HepG2 (cell line): ENCODE results near the gene CHMP4B. TPM values are rescaled to one million over a fixed set of nuclear protein-coding genes. Genes with fewer than 3 reads are reported as not detected.

ENCODE experiments used
- ATAC-seq: fragments of 200-7000 bp; cut with Tn5 transposase; 3 replicates; pipeline ENCODE4 v1.9.1; 2020; ENCODE audit warnings: mild to moderate bottlenecking, moderate library complexity
- BruUV-seq: library from RNA; stranded (reverse); fragments of 400-500 nt; replicated peaks from 2 replicates; lab custom pipeline; 2021; lab: Mats Ljungman, UMichigan
- CTCF ChIA-PET: fragments of 300-600 bp; formaldehyde crosslinking; extraction: SDS; loops from one replicate; lab custom pipeline; 2021; ENCODE audit warnings: low total read pairs, inconsistent platforms, low intra/inter-chr PET ratio; lab: Yijun Ruan, JAX
- POLR2A ChIA-PET: fragments of 350-600 bp; sonication (Branson Sonifier 250); formaldehyde crosslinking; loops from one replicate; lab custom pipeline; 2020; ENCODE audit warnings: antibody characterized with exemption, inconsistent platforms; lab: Yijun Ruan, JAX
- DNase-seq: peaks from one replicate; pipeline ENCODE4 v3.0.0-alpha.2; 2015; ENCODE audit warnings: low spot score
- FAIRE-seq: peaks from 3 replicates; lab custom pipeline; 2011; peaks lifted over from hg19 to GRCh38; lab: Jason Lieb, UNC
- H2AFZ ChIP-seq: one replicate; pipeline ENCODE4 v1.6.1; 2011; ENCODE audit warnings: low read length, inconsistent platforms
- H3K27ac ChIP-seq: fragments of 300-600 bp; 3 replicates; pipeline ENCODE4 v1.8.0; 2011; ENCODE audit warnings: mixed run types, mild to moderate bottlenecking, mixed read lengths, low read length, inconsistent platforms; ENCODE audit not compliant: insufficient read depth; ENCODE audit errors: extremely low read length
- H3K27me3 ChIP-seq, 2 experiments: fragments of 200-600 bp in 1 of 2; 2 replicates in 1 of 2; 3 replicates in 1 of 2; pipeline versions ENCODE4 v1.6.0 to v1.8.0; 2011; ENCODE audit warnings: low read length in 2 of 2, mild to moderate bottlenecking in 2 of 2, moderate library complexity in 2 of 2, inconsistent platforms in 1 of 2; ENCODE audit not compliant: insufficient read depth in 2 of 2, control insufficient read depth in 1 of 2
- H3K36me3 ChIP-seq, 2 experiments: fragments of 200-600 bp in 1 of 2; replicated peaks in 1 of 2; 2 replicates in 1 of 2; 3 replicates in 1 of 2; pipeline versions ENCODE4 v1.5.1 to v1.8.0; 2011; ENCODE audit warnings: low read length in 2 of 2, inconsistent platforms in 1 of 2; ENCODE audit not compliant: insufficient read depth in 2 of 2, control insufficient read depth in 1 of 2
- H3K4me1 ChIP-seq: 2 replicates; pipeline ENCODE4 v1.5.1; 2012; ENCODE audit warnings: low read length, inconsistent platforms; ENCODE audit not compliant: insufficient read depth
- H3K4me2 ChIP-seq: 2 replicates; pipeline ENCODE4 v1.6.0; 2011; ENCODE audit warnings: low read depth, low read length, inconsistent platforms
- H3K4me3 ChIP-seq, 3 experiments: fragments of 200-600 bp in 1 of 3; sonication (generic), shearing (Covaris generic) in 1 of 3; replicated peaks in 1 of 3; 2 replicates each; pipeline ENCODE4 v1.5.1; 2011 to 2016; ENCODE audit warnings: low read length in 3 of 3, inconsistent platforms in 2 of 3, low read depth in 2 of 3, mild to moderate bottlenecking in 2 of 3, control low read depth in 1 of 3, mixed read lengths in 1 of 3; ENCODE audit not compliant: insufficient read depth in 1 of 3
- H3K79me2 ChIP-seq: one replicate; pipeline ENCODE4 v1.6.1; 2011; ENCODE audit warnings: low read length, inconsistent platforms; ENCODE audit not compliant: insufficient read depth
- H3K9ac ChIP-seq: 2 replicates; pipeline ENCODE4 v1.6.0; 2011; ENCODE audit warnings: mild to moderate bottlenecking, low read depth, low read length, inconsistent platforms; ENCODE audit not compliant: insufficient read depth
- H3K9me3 ChIP-seq: 2 replicates; pipeline ENCODE4 v1.5.1; 2012; ENCODE audit warnings: mild to moderate bottlenecking, low read length
- H4K20me1 ChIP-seq: 2 replicates; pipeline ENCODE4 v1.6.0; 2011; ENCODE audit warnings: inconsistent platforms, mild to moderate bottlenecking, low read length, moderate library complexity; ENCODE audit not compliant: insufficient read depth
- BCL3 ChIP-seq: sonication (generic); formaldehyde crosslinking; IDR thresholded peaks from 2 replicates; pipeline ENCODE4 v1.5.1; 2020; ENCODE audit warnings: mild to moderate bottlenecking, missing genetic modification reagents, moderate library complexity
- BCL6 ChIP-seq: IDR thresholded peaks from 2 replicates; pipeline ENCODE4 v1.6.1; 2016; ENCODE audit warnings: missing genetic modification reagents, missing compliant biosample characterization
- ERF ChIP-seq: IDR thresholded peaks from 2 replicates; pipeline ENCODE4 v1.6.1; 2018; ENCODE audit warnings: missing biosample characterization, missing genetic modification reagents
- FLYWCH1 ChIP-seq: sonication (generic); formaldehyde crosslinking; IDR thresholded peaks from 2 replicates; pipeline ENCODE4 v1.8.1; 2023; ENCODE audit warnings: mild to moderate bottlenecking, missing genetic modification reagents
- GLI4 ChIP-seq: sonication (generic); formaldehyde crosslinking; IDR thresholded peaks from 2 replicates; pipeline ENCODE4 v1.5.1; 2020; ENCODE audit warnings: missing genetic modification reagents, mild to moderate bottlenecking, moderate library complexity, borderline replicate concordance
- HIC2 ChIP-seq: sonication (generic); formaldehyde crosslinking; IDR thresholded peaks from 2 replicates; pipeline ENCODE4 v1.9.0; 2022; ENCODE audit warnings: low read depth, missing genetic modification reagents
- HNRNPH1 ChIP-seq: fragments of 200-400 bp; formaldehyde crosslinking; optimal IDR thresholded peaks from 2 replicates; pipeline ENCODE3; 2017; ENCODE audit warnings: mild to moderate bottlenecking, low read depth, low read length
- IKZF1 ChIP-seq: fragments of 450-650 bp; IDR thresholded peaks from 2 replicates; pipeline ENCODE4 v1.7.1; 2016
- KLF12 ChIP-seq: sonication (generic); formaldehyde crosslinking; IDR thresholded peaks from 2 replicates; pipeline ENCODE4 v1.4.0; 2020; ENCODE audit warnings: missing genetic modification reagents, borderline replicate concordance
- PRPF4 ChIP-seq: fragments of 200-400 bp; formaldehyde crosslinking; IDR thresholded peaks from 2 replicates; pipeline ENCODE4 v1.6.1; 2016; ENCODE audit warnings: low read length, low read depth; ENCODE audit not compliant: poor library complexity, severe bottlenecking
- SPEN ChIP-seq: sonication (generic); formaldehyde crosslinking; IDR thresholded peaks from 2 replicates; pipeline ENCODE4 v1.5.1; 2020; ENCODE audit warnings: low read depth, mild to moderate bottlenecking, missing genetic modification reagents
- ZNF18 ChIP-seq: sonication (generic); formaldehyde crosslinking; IDR thresholded peaks from 2 replicates; pipeline ENCODE4 v1.8.0; 2022; ENCODE audit warnings: mild to moderate bottlenecking, missing genetic modification reagents; ENCODE audit not compliant: insufficient replicate concordance
- ZNF34 ChIP-seq: sonication (generic); formaldehyde crosslinking; IDR thresholded peaks from 2 replicates; pipeline ENCODE4 v1.4.0; 2020; ENCODE audit warnings: mild to moderate bottlenecking, missing genetic modification reagents, borderline replicate concordance
- ZNF629 ChIP-seq: sonication (generic); formaldehyde crosslinking; conservative IDR thresholded peaks from 2 replicates; pipeline ENCODE4 v1.5.0; 2020; ENCODE audit warnings: missing genetic modification reagents
- WGBS: methylation state at CpG from one replicate; pipeline ENCODE4 v1.1.6; 2017; ENCODE audit warnings: low lambda C conversion rate; 5-methylcytosine and 5-hydroxymethylcytosine counted together
- in situ Hi-C: cut with HindIII; loops from 2 replicates; pipeline ENCODE4 v1.10.0; 2017; ENCODE audit warnings: low pct_unique_long_range_greater_than_20kb; ENCODE audit not compliant: extremely low pct_ligation_motif_present
- intact Hi-C: fragments of 100-400 bp; cut with micrococcal nuclease; formaldehyde crosslinking; loops from one replicate; pipeline ENCODE4 v1.10.0; 2022; ENCODE audit not compliant: unreplicated experiment
- polyA plus RNA-seq, 8 experiments: library from polyadenylated mRNA; depleted of rRNA in 3 of 8; stranded (reverse) in 7 of 8; unstranded in 1 of 8; fragments of >200 nt; fragmentation: Illumina TruSeq in 4 of 8; extraction: Trizol in 4 of 8; gene quantifications; 2 replicates each; pipeline versions ENCODE4 v1.2.1 to v1.2.3, GENCODE V29; 2011 to 2016; ENCODE audit warnings: low read depth in 4 of 8, missing spikeins in 1 of 8, mixed read lengths in 1 of 8; ENCODE audit not compliant: insufficient read depth in 1 of 8
- total RNA-seq, 5 experiments: library from RNA; depleted of rRNA; stranded (reverse); fragments of >200 nt; fragmentation: Illumina TruSeq; extraction: Trizol; gene quantifications; 2 replicates each; pipeline ENCODE4 v1.2.3, GENCODE V29; 2016; ENCODE audit warnings: low read depth in 1 of 5

CHMP4B gene
- total and polyA plus RNA-seq, 2 of the 13 experiments (the other 11 are each of a cell fraction or from before 2014, with no cell fraction given) = 40.1 to 45.6 TPM

GRCh38 chr20:33822991-33823390, 11.8 kb downstream of the CHMP4B start:
- POLR2A ChIA-PET = interaction anchor here (7.1 kb wide), 1 partner anchor 11 kb away, joined by 140 read pairs; the partner anchor contains the start of gene CHMP4B
- no peak overlapping the region for H2AFZ ChIP-seq
- H3K27me3 ChIP-seq = no peaks in the 10 kb centered on the region
- FAIRE-seq (no peak), ATAC-seq (no peak), DNase-seq (no peak)
- H3K4me1 ChIP-seq = peaks cover 44% of the 10 kb centered on the region
- in situ Hi-C loops (no loop called here), intact Hi-C loops (loop anchor here (10.0 kb wide), 1 partner anchor 82 kb away; no protein-coding TSS in a partner anchor)
- H3K9ac ChIP-seq = no peak overlapping the region
- no peaks in the 10 kb centered on the region for H3K9me3 ChIP-seq
- no peak overlapping the region for H3K4me2 ChIP-seq
- WGBS = 95% methylated on average over 5 of the region's 5 CpGs
- TF ChIP-seq SPEN (CRISPR knock-in tag) (no peak), ERF (CRISPR knock-in tag) (no peak), GLI4 (CRISPR knock-in tag) (no peak), BCL3 (no peak), ZNF629 (CRISPR knock-in tag) (peak; percentile 32; the same call in 1 of the 2 replicates)
- no peak overlapping the region for H3K27ac ChIP-seq
- H3K79me2 ChIP-seq = peaks cover 68% of the 10 kb centered on the region
- no peak overlapping the region for H3K4me3 ChIP-seq
- H4K20me1 ChIP-seq = peaks cover 37% of the 10 kb centered on the region
- CTCF ChIA-PET = no interaction called here
- peaks cover 4 to 10% of the 10 kb centered on the region in 2 experiments; a peak in 2 of 5 replicates for H3K36me3 ChIP-seq
- no TSS peak for BruUV-seq

GRCh38 chr20:33824852-33825251, 13.7 kb downstream of the CHMP4B start:
- in situ Hi-C loops = no loop called here
- Histone ChIP-seq H2AFZ (no peak overlapping the region), H3K36me3 (peaks cover 2 to 3% of the 10 kb centered on the region in 2 experiments; a peak in 1 of 5 replicates), H4K20me1 (peaks cover 37% of the 10 kb centered on the region), H3K27ac (peak overlapping the region; percentile 49), H3K4me2 (peak overlapping the region; percentile 54), H3K4me3 (no peak overlapping the region), H3K4me1 (peaks cover 60% of the 10 kb centered on the region), H3K9me3 (no peaks in the 10 kb centered on the region), H3K27me3 (no peaks in the 10 kb centered on the region), H3K9ac (no peak overlapping the region), H3K79me2 (peaks cover 72% of the 10 kb centered on the region)
- ChIA-PET CTCF (no interaction called here), POLR2A (interaction anchor here (1.1 to 7.1 kb wide), 6 partner anchors 10 to 168 kb away, joined by 3 to 140 read pairs (median 6); partner anchors contain the start of genes CHMP4B and ZNF341)
- intact Hi-C loops = loop anchor here (1.0 to 10.0 kb wide), 2 partner anchors 14 to 80 kb away; partner anchors contain the start of gene CHMP4B
- DNase-seq = no peak
- BruUV-seq = no TSS peak
- 78% methylated on average over 1 of the region's 1 CpG for WGBS
- FAIRE-seq = no peak
- ATAC-seq = no peak
- TF ChIP-seq HIC2 (CRISPR knock-in tag) (0 out of 2 replicates have a peak, but pooled peaks have one; percentile 1), HNRNPH1 (no peak), IKZF1 (no peak), ZNF18 (CRISPR knock-in tag) (peak; percentile 11), ZNF34 (CRISPR knock-in tag) (0 out of 2 replicates have a peak, but pooled peaks have one; percentile 26), FLYWCH1 (peak; percentile 60; the same call in 1 of the 2 replicates), KLF12 (no peak), PRPF4 (peak; percentile 20), BCL6 (CRISPR knock-in tag) (peak; percentile 74)
